ENCODE results near the gene PSAT1. TPM values are rescaled to one million over a fixed set of nuclear protein-coding genes. Genes with fewer than 3 reads are reported as not detected.
"Not testable (repeated sequence)": the region's sequence is repeated elsewhere in the genome, so short reads cannot be mapped to it uniquely, and the experiment has no call there.

PSAT1 gene
- total and polyA plus RNA-seq, 4 donors = 4.0 to 48.4 (median 11.1) TPM

- H3K27ac ChIP-seq (ENCODE audit: low read depth in 1 of 2, low read length in 1 of 2) = no peak overlapping the region
- peak; percentile 68 for ATAC-seq (ENCODE audit: insufficient read depth, low FRiP score)
- no peaks in the 10 kb centered on the region for H3K9me3 ChIP-seq (ENCODE audit: control insufficient read depth in 4 of 4, insufficient read depth in 3 of 4, low read length in 3 of 4)
These were observed 18.6 kb upstream of the PSAT1 start for GRCh38 chr9:78278177-78278777.

DNA sequence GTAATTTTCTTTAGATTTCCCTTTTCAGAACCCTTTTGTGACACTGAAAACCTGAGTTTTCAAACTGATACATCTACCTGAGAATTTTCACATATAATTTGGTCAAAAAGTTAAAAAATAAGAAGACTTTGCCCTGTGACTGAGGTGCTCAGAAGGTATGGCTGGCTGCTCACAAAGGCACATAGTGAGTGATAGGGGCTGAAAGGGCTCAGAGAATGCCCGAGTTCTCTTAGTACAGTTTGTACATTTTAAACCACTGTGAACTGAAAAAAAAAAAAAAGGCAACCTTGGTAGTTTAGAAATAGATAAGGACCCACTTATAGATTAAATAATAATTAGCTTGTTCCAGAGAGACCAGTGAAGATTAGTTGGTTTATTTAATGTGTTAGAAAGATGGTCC, 18.1 kb upstream of the PSAT1 start:
- peaks cover 0 to 39% (median 17%) of the 10 kb centered on the region in 5 donors for H3K4me1 ChIP-seq (ENCODE audit: control insufficient read depth in 5 of 5, insufficient read depth in 5 of 5, low read length in 5 of 5)
- no peak for TF ChIP-seq CTCF (IDR thresholded peaks at IDR 0.05; ENCODE audit: control extremely low read depth, extremely low read depth)
- ATAC-seq (ENCODE audit: insufficient read depth, low FRiP score) (no peak), DNase-seq (no peak)
- H3K27ac ChIP-seq (ENCODE audit: low read depth in 1 of 2, low read length in 1 of 2) = no peak overlapping the region
- H3K27me3 ChIP-seq (ENCODE audit: control insufficient read depth in 3 of 3, insufficient read depth in 3 of 3, low read length in 2 of 3) = no peaks in the 10 kb centered on the region
- H3K9ac ChIP-seq (ENCODE audit: insufficient read depth in 1 of 2, low read length in 2 of 2) = no peak overlapping the region
- H3K9me3 ChIP-seq (ENCODE audit: control insufficient read depth in 4 of 4, insufficient read depth in 3 of 4, low read length in 3 of 4) = no peaks in the 10 kb centered on the region
- H3K4me3 ChIP-seq = no peak overlapping the region
- H3K36me3 ChIP-seq (ENCODE audit: control insufficient read depth in 4 of 4, insufficient read depth in 4 of 4, low read length in 4 of 4) = peaks cover 0 to 1% (median 0%) of the 10 kb centered on the region in 4 donors
- WGBS, 2 donors = 63 to 78% methylated on average over 1 of the region's 1 CpG

More at GRCh38 chr9:78278177-78278777, 18.6 kb upstream of the PSAT1 start:
- Histone ChIP-seq H3K4me3 (no peak overlapping the region), H3K4me1 (ENCODE audit: control insufficient read depth in 5 of 5, insufficient read depth in 5 of 5, low read length in 5 of 5) (peaks cover 0 to 39% (median 17%) of the 10 kb centered on the region in 5 donors), H3K9ac (ENCODE audit: insufficient read depth in 1 of 2, low read length in 2 of 2) (no peak overlapping the region), H3K36me3 (ENCODE audit: control insufficient read depth in 4 of 4, insufficient read depth in 4 of 4, low read length in 4 of 4) (peaks cover 0 to 3% (median under 1%) of the 10 kb centered on the region in 4 donors), H3K27me3 (ENCODE audit: control insufficient read depth in 3 of 3, insufficient read depth in 3 of 3, low read length in 2 of 3) (no peaks in the 10 kb centered on the region)
- WGBS, 2 donors = 48 to 52% methylated on average over 5 of the region's 5 CpGs
- TF ChIP-seq CTCF (IDR thresholded peaks at IDR 0.05; ENCODE audit: control extremely low read depth, extremely low read depth) = no peak
- peak in 2 of 3 donors; percentile 87 to 89 for DNase-seq

- H3K27me3 ChIP-seq (ENCODE audit: control insufficient read depth in 3 of 3, insufficient read depth in 3 of 3, low read length in 2 of 3) = no peaks in the 10 kb centered on the region
- H3K9me3 ChIP-seq (ENCODE audit: control insufficient read depth in 4 of 4, insufficient read depth in 3 of 4, low read length in 3 of 4) = no peaks in the 10 kb centered on the region
- H3K4me3 ChIP-seq = no peak overlapping the region
- H3K27ac ChIP-seq (ENCODE audit: low read depth in 1 of 2, low read length in 1 of 2) = no peak overlapping the region
- TF ChIP-seq CTCF (IDR thresholded peaks at IDR 0.05; ENCODE audit: control extremely low read depth, extremely low read depth) = no peak
- DNase-seq = peak; percentile 93 to 98 (median 98)
- no peak overlapping the region for H3K9ac ChIP-seq (ENCODE audit: insufficient read depth in 1 of 2, low read length in 2 of 2)
- 46 to 50% methylated on average over 3 of the region's 3 CpGs for WGBS, 2 donors
- peaks cover 0 to 39% (median 17%) of the 10 kb centered on the region in 5 donors for H3K4me1 ChIP-seq (ENCODE audit: control insufficient read depth in 5 of 5, insufficient read depth in 5 of 5, low read length in 5 of 5)
- peak; percentile 51 for ATAC-seq (ENCODE audit: insufficient read depth, low FRiP score)
- no peaks in the 10 kb centered on the region for H3K36me3 ChIP-seq (ENCODE audit: control insufficient read depth in 4 of 4, insufficient read depth in 4 of 4, low read length in 4 of 4)
These were observed 15.8 kb upstream of the PSAT1 start for GRCh38 chr9:78280982-78281668.

DNA sequence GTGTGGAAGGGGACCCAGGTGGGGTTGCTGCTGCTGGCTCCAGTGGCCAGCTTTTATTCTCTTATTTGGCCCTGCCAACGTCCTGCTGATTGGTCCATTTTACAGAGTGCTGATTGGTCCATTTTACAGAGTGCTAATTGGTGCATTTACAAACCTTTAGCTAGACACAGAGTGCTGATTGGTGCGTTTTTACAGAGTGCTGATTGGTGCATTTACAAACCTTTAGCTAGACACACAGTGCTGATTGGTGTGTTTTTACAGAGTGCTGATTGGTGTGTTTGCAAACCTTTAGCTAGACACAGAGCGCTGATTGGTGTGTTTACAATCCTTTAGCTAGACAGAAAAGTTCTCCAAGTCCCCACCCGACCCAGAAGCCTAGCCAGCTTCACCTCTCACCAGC, 12.7 kb upstream of the PSAT1 start:
- not testable (repeated sequence) for H3K27ac ChIP-seq (ENCODE audit: low read depth in 1 of 2, low read length in 1 of 2); ATAC-seq (ENCODE audit: insufficient read depth, low FRiP score); H3K27me3 ChIP-seq (ENCODE audit: control insufficient read depth in 3 of 3, insufficient read depth in 3 of 3, low read length in 2 of 3); H3K9me3 ChIP-seq (ENCODE audit: control insufficient read depth in 4 of 4, insufficient read depth in 3 of 4, low read length in 3 of 4); H3K36me3 ChIP-seq (ENCODE audit: control insufficient read depth in 4 of 4, insufficient read depth in 4 of 4, low read length in 4 of 4); H3K4me3 ChIP-seq; H3K9ac ChIP-seq (ENCODE audit: insufficient read depth in 1 of 2, low read length in 2 of 2); DNase-seq
- WGBS, 2 donors = 88 to 90% methylated on average over 4 of the region's 4 CpGs
- H3K4me1 ChIP-seq (ENCODE audit: control insufficient read depth in 5 of 5, insufficient read depth in 5 of 5, low read length in 5 of 5) = peaks cover 0 to 20% (median 10%) of the 10 kb centered on the region in 5 donors
